ENCODE measurements around the gene NAA11.
"Not testable (repeated sequence)": the region's sequence is repeated elsewhere in the genome, so short reads cannot be mapped to it uniquely, and the experiment has no call there.

The NAA11 gene

DNA sequence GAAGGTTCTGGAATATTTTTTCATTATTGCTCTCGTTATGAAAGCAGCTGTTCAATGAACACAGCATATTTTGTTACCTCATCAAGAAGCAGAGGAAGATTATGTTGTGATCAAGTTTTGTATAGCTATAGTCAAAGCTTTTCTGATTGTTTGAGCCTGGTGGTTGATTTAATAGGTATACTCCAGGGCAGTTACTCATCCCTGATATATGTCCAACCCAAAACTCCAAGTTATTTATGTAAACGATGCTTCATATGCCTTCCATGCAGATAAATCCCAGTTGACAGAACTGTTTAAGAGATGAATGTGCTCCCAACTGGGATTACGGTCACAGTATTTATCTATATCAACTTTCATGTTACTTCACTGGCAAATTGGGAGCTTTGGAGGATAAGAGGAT is 19.1 kb downstream of the NAA11 start:
- DNase-seq: no peak

GRCh38 chr4:79300280-79300679 is 25.6 kb downstream of the NAA11 start:
- DNase-seq: no peak

DNA sequence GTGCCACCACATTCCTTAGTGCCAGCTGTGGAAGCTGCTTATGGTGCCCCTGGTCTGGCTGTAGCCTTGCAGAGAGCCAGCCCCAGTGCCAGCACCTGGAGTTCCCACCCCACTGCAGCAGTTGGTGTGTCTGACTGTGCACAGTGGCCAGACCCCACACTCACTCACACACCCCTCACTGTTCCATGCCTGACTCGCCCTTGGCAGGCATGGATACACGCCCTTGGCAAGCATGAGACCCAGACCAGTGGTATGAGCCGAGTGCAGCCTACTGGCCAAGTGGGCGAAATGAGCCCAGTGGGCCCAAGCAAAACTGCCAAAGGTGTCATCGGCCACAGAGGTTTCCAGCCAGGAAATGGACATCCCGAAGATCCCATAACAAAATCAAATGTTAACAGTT is 27.4 kb downstream of the NAA11 start:
- DNase-seq: no peak

DNA sequence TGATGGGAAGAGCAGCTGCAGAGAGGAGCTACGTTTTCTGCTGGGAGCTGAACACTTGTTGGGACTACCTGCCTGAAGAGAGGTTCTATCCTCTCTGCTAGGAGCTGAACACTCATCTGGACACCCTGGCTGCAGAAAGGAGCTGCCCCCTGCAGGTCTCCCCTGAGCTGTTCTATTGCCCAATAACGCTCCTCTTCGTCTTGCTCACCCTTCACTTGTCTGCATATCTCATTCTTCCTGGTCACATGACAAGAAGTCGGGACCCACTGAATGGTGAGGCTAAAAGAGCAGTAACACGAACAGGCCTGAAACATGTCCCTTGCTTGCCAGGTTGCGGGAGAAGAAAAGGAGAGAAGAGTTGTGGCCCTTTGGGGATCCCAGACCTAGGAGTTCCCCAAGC is 27.8 kb downstream of the NAA11 start:
- no peak for DNase-seq

- DNase-seq: no peak
Observed at GRCh38 chr4:79297479-79297878, 28.4 kb downstream of the NAA11 start.

- DNase-seq: no peak
Observed at GRCh38 chr4:79296768-79297428, 29.0 kb downstream of the NAA11 start.

DNA sequence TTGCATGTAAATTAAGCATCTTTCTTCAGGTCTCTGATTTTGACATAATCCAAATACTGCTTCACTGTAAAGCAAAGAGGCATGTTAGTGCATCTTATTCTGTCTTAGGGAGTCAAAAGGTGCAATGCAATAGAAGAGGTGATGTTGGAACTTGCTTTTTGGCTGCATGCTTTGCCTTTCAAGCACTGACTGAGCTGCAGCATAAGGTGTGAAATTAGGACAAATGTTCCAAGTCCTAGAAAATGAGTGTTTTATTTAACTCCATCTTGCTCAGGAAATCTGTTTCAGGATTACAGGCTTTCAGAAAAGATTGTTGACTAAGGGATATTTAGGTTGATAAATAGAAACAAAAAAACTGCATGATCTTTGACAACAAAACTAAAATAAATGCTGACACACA is 30.8 kb downstream of the NAA11 start:
- DNase-seq: no peak

DNA sequence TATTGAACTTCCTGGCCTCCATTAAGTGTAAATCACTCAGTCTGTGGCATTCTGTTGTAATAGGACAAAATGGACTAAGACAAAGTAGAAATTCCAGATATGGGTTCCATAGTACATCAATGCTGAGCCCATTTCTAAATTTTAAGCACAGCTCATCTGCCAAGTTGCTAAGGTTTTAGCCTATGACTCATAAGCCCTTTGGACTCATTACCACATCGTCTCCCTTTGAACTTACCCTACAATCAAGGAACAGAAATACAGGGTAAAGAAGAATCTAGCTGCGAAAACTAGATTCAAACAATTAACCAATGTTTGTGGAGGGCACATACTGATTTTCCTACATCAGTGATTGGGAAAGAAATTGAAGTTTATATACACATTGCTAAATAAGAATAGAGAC is 31.8 kb downstream of the NAA11 start:
- no peak for DNase-seq

GRCh38 chr4:79292008-79292407 is 33.9 kb downstream of the NAA11 start:
- no peak for DNase-seq

DNA sequence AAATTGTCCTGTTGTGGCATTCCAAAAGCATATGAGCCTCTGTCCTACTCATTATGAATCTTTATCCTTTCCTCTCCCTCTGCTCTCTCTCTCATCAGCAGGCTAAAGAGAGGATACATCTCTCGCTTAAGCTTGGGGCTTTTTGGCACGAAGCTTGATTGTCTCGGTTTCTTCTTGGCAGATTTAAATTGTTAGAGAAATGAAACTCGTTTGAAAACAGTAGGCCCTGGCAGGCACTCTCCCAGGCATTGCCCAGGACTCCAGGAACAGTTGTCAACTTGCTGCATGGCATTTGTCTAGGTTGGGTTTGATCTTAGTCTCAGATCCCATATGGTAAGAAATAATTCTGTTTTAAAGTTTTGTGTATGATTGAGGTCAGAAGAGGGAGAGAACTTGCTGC is 35.5 kb downstream of the NAA11 start:
- no peak for DNase-seq

- DNase-seq: no peak
Observed at GRCh38 chr4:79288185-79288584, 37.7 kb downstream of the NAA11 start.

DNA sequence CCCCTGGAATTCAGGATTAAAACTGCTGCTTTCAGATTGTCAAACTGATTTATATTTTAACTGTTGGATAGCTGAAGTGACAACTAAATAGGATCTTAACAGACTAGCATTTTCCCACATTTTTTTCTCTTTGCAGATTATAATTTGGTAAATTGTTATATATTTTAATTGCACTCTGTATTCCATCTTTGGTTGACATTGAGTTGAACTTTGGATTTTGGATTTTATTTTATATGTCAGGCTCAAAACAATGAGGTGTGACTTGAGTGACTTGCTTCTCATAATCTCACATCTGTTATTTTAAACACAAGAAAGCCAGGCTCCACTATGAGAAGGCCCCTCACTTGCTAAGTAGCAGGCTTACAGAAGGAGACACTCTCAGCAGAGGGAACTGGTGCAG is 38.1 kb downstream of the NAA11 start:
- no peak for DNase-seq

DNA sequence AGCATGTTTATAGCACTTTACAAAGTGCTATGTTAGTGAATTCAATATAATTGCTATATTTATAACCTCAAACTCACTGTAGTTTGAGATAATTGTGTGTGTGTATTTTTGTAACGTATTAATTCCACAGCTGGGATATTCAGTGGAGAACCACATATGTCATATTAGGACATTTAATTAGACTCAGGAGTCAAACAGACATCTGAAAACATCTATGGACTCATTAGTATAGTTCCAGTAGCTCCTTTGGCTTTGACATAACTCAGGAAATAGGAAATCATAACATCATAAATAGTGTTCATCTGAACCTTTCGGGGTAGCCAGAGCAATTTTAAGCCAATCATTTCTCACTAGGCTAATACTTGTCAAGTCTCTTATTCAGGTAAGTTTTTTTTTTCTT is 38.8 kb downstream of the NAA11 start:
- DNase-seq: no peak

GRCh38 chr4:79281566-79282359 is 44.1 kb downstream of the NAA11 start:
- peak; percentile 24 for DNase-seq

DNA sequence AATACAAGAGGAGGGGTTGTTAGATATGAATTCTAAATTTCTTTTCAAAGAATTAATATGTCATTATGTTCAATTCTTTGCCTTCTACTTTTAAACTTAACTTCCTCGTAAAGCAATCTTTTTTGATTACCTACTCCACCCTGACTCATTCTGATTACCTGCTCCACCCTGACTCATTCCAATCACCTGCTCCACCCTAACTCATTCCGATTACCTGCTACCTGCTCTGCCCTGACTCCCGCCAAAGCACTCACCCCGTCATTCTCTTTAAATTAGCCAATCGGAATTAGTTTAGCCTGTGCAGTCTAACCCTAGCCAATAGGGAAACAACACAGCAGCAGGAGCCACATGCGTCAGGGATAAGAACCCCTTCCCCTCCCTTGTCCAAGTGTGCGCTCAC is 48.4 kb downstream of the NAA11 start:
- DNase-seq: not testable (repeated sequence)

- DNase-seq: no peak
Observed at GRCh38 chr4:79273915-79274314, 51.9 kb downstream of the NAA11 start.

GRCh38 chr4:79272761-79273160 is 53.1 kb downstream of the NAA11 start:
- DNase-seq: no peak

GRCh38 chr4:79272126-79272525 is 53.7 kb downstream of the NAA11 start:
- no peak for DNase-seq

DNA sequence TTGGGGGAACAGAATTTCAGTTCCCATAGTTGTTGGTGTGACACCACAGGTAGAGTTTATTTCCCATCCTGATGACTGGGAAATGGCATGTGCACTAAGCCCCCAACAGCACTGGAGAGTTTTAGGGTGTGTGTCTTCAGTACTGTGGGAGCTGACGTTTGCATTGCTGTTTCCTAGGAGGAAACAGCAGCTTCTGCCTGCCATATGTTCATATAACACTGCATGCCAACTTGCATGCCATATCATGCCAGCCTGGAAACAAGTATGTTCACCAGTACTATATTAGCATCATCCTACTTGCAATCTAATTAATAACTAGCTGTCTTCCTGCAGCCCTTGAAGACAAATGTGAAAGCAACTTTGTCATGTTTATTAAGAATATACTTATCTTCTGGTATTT is 58.2 kb downstream of the NAA11 start:
- DNase-seq: no peak

All from suppressor macrophage treated with lipopolysaccharide for 4 hours (primary cell).